GM18867 (cell line): Measurements from ENCODE around the gene IL27RA.
"Not testable (repeated sequence)": the region's sequence is repeated elsewhere in the genome, so short reads cannot be mapped to it uniquely, and the experiment has no call there.

Experiments used
- ATAC-seq: cut with Tn5 transposase; IDR thresholded peaks from one replicate; pipeline ENCODE4 v1.9.1; 2021; ENCODE audit warnings: mild to moderate bottlenecking, moderate library complexity; ENCODE audit not compliant: unreplicated experiment

Gene IL27RA

DNA sequence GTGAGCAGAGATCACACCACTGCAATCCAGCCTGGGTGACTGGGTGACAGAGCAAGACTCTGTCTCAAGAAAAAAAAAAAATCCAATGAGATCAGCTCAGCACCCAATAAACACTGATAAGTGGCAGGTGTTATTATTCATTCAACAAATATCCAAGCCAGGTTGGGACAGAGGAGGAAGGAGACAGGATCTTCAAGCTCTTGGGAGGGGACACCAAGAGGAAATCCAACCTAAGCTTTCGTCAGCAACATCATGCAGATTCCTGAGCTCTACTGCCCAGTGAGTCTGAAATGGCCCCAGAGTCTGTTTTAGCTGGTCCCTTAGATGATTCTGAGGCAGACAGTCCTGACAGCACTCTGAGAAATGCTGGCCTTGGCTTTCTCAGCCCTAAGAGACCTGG is 33.1 kb upstream of the IL27RA start:
- no peak for ATAC-seq

DNA sequence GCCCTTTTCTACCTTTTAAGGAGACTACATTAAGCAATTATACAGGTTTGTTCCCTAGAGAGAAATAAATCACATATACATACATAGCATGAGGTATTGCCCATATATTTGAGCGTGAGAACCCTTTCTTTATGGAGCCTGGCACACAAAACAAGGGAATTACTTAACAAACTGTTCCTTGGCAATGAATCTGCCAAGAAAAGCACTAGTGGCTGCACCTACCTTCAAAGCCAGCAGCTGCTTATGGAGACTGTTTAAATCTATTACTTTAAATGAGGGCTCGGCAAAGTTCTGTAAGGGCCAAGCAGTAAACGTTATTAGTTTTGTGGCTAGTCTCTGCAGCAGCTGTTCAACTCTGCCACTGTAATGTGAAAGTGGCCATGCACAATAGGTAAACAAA is 32.5 kb upstream of the IL27RA start:
- no peak for ATAC-seq

DNA sequence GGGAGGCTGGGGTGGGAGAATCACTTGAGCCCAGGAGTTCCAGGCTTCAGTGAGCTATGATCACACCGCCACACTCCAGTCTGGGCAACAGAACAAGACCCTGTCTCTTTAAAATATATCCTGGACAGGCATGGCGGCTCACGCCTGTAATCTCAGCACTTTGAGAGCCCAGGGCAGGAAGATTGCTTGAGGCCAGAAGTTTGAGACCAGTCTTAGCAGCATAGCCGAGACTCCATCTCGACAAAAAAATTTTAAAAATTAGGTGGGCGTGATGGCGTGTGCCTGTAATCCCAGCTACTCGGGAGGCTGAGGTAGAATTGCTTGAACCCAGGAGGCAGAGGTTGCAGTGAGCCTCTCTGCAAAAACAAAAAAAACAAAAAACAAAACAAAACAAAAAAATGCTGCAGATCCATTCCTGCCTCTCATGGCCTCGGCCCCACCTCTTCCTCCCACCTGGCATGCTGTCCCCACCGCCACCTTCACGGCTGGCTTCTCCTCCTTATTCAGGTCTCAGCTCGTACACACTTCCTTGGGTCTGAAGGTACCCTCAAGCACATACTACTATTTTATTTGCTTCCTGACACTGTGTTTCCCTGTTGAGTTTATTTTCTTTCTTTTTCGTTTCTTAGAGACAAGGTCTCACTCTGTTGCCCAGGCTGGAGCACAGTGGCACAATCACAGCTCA is 30.7 kb upstream of the IL27RA start:
- no peak for ATAC-seq

DNA sequence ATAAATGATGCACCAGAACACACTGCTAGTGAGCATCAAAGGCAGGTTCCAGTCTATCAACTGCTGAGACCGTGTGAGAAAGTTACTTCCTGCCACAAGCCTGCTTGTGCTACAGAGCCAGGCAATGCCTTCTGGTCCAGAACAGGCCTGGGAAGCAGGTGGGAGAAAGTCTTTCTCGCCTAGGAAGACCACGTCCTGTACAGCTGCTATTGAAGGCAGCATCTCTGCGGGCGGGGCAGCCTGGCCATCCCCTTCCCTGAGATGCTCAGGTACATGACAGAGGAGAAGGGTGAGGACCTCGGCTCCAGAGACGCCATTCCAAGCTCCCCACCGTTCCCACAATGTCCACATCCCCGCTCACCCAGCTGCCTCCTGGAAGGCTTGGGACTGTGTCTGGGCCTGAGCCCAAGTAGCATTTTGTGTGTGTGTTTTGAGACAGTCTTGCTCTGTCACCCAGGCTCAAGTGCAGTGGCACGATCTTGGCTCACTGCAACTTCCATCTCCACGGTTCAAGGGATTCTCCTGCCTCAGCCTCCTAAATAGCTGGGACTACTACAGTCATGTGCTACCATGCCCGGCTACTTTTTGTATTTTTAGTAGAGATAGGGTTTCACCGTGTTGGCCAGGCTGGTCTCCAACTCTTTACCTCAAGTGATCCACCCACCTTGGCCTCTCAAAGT is 28.9 kb upstream of the IL27RA start:
- no peak for ATAC-seq

DNA sequence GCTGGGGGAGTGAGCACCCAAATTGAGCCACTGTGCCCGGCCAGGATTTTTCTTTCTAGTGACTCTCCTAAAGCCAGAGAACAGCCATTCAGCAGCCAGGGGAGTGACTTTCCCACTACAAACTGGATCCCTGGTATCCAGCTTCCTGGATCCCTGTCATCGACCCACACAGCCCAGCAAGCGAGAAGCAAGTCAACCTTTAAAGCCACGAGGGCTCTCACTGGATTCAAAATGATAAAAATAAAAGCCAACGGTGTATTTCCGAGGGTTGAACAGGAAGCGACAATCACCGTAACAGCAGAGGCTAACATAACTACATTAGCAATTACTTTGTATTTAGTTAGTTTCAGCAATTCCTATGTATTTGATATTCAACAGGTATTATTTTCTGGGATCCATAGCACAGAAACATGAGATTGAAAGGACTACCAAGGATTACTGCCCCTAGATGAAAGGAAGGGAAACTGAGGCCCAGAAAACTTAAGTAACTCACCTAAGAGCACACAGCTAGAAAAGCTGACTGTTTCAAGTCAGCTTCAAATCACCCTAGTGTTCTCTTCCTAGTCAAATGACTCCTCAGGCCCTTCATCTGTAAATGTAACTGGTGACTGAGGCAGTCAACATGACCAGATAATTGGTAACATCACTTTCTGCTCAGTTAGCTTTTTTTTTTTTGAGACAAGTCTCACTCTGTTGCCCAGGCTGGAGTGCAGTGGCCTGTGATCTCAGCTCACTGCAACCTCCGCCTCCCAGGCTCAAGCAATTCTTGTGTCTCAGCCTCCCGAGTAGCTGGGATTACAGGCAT is 28.1 kb upstream of the IL27RA start:
- ATAC-seq = no peak

DNA sequence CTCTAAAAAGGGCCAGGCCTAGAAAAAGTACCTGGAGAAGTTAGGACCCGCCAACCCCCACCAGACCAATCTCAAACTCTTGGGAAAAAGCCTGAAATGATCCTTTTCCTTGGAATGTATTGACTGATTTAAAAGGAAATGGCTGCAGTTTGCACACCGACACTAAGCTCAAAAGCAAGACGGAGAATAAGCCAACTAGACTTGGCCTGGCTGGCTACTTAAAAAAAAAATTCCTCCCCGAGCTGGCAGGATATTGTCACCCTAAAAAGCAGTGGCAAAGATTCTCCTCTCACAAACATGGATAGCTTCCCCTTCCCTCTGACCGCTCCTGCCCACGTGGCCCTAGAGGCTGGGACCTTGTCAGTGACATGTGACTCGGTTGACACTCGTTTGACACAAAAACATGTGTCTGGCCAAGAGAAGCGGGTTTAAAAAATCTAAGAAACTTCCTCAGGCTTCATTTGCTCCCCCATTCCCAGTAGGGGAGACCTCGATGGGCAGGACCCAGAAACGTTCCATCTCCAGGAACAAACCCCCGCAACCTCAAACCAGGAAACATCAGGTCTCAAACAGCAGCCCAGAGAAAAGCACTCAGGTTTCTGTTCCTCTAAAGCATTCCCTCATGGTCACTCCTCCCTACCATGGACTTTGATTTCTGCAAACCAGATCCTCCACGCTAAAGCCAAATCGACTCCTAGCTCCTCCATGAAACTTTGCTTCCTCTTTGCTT is 26.8 kb upstream of the IL27RA start:
- no peak for ATAC-seq

DNA sequence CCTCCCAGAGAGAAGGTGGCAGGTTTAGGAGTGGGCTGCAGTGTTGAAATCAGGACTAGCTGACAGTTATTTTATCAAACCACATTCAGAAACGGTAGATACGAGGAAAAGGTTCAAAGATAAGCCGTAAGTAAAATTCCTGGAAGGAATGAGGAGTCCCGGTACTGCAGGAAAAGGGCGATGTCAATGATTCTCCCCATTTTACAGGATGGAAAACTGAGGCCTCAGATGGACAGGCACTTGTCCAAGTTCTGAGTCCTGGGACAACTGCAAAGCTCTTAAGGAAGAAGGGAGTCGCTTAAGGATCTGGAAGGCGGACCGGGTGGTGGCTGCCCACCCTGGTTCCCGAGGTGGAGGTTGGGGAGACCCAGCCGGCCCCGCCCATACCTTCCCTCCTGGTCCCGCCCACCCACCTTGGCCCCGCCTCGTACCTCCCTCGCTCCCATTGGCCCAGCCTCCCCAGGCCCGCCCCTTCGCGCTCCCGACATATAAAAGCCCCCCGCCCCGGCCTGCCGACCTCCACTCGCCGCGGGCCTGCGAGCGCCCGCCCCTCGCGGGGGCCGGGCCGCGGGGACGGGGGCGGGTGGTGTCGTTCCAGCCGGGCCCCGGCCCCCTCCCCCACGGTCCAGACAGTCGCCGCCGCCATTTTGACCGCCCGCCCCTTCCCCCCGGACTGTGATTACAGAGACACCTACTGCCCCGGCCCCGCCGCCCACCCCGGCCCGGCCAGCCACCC is 26.0 kb upstream of the IL27RA start:
- peak; percentile 40 for ATAC-seq

DNA sequence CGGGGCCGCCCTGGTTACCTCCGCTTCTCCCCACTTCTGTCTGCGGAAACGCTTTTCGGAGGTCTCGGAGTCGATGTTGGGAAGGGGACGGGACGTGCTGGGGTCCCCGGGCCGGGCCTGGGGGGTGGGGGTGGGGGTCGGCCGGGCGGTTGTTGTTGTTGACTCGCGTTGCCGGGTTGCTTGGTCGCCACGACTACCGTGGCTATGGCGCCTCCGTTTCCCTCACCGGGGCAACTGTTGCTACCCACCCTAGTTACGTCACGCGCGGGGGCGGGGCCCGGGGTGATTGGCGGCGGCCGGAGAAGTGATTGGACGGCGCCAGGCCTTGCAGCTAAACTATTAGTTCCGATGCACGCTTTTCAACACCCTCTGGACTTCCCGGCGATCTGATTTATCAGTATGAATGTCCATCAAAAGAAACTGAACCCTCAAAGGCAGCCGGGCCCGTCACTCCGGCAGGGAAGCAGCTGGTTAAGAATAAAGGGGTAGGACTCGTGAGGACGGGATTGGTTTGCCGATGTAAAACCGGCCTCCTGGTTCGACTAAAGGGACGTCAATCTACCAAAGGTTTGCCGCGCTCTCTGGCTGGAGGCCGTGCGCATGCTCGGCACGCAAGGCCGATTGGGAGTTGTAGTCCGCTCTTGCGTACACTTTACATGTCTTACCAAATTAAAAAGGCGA is 25.3 kb upstream of the IL27RA start, which contains the start of gene RFX1:
RFX1 (minus strand) TSS at position 236 of the 681 bp plus-strand sequence. CDS start 12,477 bp downstream, outside the sequence.
- ATAC-seq = peak; percentile 68

DNA sequence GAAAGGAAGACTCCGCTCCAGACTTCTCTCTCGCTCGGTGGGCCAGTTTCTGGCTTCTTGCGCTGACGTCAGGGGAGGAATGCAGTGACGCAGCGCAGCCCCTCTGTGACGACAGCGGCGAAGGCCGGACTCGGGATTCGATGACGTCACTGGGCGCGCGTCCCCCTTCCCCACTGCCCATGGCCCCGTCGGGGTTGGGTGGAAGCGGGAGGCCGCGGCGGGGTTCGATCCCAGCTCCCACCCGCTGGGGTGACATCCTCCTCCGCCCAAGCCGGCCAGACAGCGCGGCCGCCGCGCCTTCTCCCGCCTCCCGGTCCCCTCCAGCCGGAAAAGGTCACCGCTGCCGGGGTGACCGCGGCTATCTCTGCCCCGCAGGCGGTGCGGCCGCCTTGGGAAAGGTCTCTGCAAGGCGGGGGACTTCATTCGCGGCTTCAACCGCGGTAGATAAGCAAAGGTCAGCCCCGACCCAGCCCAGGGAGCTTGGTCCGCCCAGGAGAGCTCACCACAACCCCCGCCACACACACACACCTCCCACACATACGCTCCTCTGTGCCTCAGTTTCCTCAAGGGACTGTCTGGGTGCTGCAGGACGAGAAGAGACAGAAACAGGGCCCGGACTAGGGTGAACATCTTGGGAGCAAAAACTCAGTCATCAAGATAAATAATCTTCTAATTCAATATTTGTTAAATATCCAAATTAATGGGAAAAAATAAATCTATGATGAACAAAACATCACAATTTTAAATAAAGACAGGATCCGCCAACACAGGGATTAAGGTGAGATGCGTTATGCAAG is 24.6 kb upstream of the IL27RA start:
- ATAC-seq = peak; percentile 33

DNA sequence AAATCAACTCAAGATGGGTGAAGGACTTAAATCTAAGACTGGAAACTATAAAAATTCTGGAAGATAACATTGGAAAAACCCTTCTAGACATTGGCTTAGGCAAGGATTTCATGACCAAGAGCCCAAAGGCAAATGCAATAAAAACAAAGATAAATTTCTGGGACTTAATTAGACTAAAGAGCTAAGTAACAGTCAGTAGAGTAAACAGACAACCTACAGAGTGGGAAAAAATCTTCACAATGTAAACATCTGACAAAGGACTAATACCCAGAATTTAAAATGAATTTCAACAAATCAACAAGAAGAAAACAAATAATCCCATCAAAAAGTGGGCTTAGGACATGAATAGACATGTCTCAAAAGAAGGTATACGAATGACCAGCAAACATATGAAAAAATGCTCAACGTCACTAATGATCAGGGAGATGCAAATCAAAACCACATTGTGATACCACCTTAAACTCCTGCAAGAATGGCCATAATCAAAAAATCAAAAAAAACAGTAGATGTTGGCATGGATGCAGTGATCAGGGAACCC is 19.1 kb upstream of the IL27RA start:
- ATAC-seq = no peak

DNA sequence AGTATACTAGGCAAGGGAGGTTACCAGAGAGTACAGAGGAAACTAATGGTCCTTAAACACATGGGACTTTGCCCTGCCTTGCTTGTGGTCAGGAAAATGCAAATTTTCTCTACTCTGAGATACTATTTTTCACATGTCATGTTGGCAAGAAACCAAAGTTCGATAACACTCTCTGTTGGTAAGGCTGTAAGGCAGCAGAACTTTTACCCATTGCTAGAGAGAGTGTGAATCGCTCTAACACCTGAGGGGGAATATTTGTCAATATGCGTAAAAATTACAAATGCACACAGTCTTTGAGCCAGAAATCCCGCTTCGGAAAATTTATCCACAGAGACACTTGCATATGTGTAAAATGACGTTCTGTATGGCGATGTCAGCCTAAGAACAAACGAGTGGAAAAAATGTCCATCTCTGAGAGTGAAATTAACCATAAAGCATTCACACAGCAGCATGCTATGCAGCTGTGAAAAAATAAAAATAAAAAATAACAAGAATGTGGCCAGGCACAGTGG is 16.0 kb upstream of the IL27RA start:
- ATAC-seq = peak; percentile 79

DNA sequence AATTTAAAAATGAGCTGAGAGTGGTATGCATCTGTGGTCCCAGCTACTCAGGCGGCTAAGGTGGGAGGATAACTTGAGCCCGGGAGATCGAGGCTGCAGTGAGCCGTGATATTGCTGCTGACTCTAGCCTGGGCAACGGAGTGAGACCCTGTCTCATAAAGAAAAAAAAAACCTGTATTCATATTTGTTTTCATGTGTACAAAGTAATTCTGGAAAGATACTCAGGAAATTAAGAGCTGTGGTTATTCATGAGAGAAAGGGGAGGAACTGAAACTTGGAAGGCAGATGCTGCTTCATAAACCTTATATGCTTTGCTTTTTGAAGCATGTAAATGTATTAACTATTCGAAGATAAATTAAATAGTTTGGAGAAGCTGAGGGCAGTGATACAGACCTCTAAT is 12.5 kb upstream of the IL27RA start:
- ATAC-seq = no peak

DNA sequence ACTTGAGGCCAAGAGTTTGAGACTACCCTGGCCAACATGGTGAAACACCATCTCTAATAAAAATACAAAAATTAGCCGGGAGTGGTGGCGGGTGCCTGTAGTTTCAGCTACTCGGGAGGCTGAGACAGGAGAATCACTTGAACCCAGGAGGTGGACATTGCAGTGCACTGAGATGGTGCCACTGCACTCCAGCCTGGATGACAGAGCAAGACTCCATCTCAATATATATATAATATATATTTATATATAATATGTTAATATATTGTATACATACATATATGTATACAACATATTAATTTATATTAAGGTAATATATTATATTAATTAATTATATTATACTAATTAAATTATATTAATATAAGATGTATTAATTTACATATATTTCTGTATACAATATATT is 11.8 kb upstream of the IL27RA start:
- ATAC-seq = not testable (repeated sequence)

DNA sequence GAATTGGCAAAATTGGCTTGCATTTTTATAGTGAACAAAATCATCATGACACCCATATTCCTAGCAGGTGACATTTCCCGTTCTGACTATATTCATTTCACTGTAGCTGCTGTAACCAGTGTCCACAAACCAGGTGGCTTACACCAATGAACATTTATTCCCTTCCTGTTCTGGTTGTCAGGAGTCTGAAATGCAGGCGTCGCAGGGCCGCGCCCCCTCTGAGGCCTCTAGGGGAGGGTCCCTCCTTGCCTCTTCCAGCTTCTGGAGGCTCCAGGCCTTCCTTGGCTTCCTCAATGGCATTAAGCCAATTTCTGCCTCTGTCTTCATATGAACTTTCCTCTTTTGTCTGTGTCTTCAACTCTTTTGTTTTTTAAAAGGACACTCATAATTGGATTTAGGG is 10.1 kb upstream of the IL27RA start:
- no peak for ATAC-seq

DNA sequence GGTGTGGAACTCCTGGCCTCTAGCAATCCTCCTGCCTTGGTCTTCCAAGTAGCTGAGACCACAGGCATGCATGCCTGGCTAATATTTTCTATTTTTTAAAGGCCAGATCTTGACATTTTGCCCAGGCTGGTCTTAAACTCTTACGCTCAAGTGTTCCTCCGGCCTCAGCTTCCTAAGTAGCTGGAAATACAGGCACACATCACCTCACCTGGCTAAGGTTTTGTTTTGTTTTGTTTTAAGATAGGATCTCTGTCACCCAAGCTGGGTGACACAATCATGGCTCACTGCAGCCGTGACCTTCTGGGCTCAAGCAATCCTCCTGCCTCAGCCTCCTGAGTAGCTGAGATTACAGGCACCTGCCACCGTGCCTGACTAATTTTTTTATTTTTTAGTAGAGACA is 9.1 kb upstream of the IL27RA start:
- ATAC-seq = no peak

DNA sequence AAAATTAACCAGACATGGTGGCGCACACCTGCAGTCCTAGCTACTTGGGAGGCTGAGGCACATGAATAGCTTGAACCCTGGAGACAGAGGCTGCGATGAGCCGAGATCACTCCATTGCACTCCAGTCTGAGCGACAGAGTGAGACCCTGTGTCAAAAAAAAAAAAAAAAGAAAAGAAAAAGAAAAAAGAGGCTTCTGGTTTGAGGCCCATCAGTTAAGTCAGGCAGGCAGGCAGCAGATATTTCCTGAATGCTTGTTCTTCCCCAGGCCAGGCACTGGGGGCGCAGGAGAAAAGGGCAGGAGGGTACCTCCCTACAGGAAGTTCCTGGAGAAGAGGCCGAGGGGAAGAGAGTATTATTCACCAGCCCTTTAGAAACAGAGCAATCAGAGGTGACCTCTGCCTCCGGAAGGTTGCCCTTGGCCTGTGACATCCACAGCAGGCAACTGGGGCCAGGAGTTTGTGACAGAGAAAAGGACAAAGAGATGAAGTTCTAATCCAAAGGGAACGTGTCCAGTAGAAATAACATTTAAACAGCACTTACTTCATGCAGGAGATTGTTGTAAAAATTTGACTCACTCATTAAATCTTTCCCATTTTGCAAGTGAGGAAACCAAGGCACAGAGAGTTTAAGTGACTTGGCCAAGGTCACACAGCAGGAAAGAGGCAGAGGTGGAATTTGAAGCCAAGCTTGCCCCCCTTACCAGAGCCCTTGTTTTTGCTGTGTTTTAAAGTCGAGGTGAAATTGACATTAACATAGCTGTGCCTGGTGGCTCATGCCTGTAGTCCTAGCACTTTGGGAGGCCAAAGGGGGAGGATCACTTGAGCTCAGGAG is 7.9 kb upstream of the IL27RA start:
- no peak for ATAC-seq

DNA sequence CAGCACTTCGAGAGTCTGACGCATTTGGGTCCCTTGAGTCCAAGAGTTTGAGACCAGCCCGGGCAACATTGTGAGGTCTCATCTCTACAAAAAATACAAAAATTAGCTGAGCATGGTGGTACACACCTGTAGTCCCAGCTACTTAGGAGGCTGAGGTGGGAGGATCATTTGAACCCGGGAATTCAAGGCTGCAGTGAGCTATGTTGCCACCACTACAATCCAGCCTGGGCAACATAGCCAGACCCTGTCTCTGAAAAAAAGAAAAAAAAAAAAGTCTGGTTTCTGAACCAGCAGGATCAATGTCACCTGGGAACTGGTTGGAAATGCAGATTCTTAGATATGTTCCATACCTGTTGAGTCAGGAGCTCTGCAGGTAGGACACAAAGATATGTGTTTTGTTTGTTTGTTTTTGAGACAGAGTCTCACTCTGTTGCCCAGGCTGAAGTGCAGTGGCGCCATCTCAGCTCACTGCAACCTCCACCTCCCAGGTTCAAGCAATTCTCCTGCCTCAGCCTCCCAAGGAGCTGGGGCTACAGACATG is 4.8 kb upstream of the IL27RA start:
- not testable (repeated sequence) for ATAC-seq
